Lower leg skin (tissue), 3 donors: ENCODE measurements around the gene MTMR3.

Experiments used
- CTCF ChIP-seq, 3 donors: fragments of 450-650 bp; IDR thresholded peaks; one replicate each; pipeline ENCODE4 v1.5.1; 2016; ENCODE audit warnings: antibody characterized with exemption in 3 of 3, mild to moderate bottlenecking in 3 of 3, moderate library complexity in 2 of 3
- POLR2A ChIP-seq, 2 donors: fragments of 450-650 bp; IDR thresholded peaks; one replicate each; pipeline ENCODE4 v1.6.1; 2016 to 2017; ENCODE audit warnings: antibody characterized with exemption in 2 of 2, mild to moderate bottlenecking in 1 of 2, moderate library complexity in 1 of 2

GRCh38 chr22:30004101-30004500 lies 121.1 kb downstream of the MTMR3 start:
- no peak for TF ChIP-seq CTCF (IDR thresholded peaks at IDR 0.05)
- no peak for TF ChIP-seq POLR2A (IDR thresholded peaks at IDR 0.05)
